Activated CD8-positive, alpha-beta memory T cell treated with anti-CD3 and anti-CD28 coated beads, Interleukin-2, amount 50 U/mL, for 4 hours (primary cell): ENCODE data around the gene NAA80.
"Not testable (repeated sequence)": the region's sequence is repeated elsewhere in the genome, so short reads cannot be mapped to it uniquely, and the experiment has no call there.

Source experiments
- DNase-seq: peaks from one replicate; pipeline ENCODE4 v3.0.0-alpha.2; 2020

NAA80 gene

DNA sequence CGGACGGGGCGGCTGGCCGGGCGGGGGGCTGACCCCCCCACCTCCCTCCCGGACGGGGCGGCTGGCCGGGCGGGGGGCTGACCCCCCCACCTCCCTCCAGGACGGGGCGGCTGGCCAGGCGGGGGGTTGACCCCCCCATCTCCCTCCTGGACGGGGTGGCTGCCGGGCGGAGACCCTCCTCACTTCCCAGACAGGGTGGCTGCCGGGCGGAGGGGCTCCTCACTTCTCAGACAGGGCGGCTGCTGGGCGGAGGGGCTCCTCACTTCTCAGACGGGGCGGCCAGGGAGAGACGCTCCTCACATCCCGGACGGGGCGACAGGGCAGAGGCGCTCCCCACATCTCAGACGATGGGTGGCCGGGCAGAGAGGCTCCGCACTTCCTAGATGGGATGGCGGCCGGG is 12.8 kb upstream of the NAA80 start:
- DNase-seq = not testable (repeated sequence)

GRCh38 chr3:50304601-50305000 is 5.4 kb upstream of the NAA80 start:
- DNase-seq = no peak

- no peak for DNase-seq
Measured at GRCh38 chr3:50303013-50303815, 4.0 kb upstream of the NAA80 start, which contains the start of gene HYAL1. TSS of gene HYAL1 (minus strand) at chr3:50303574. CDS start at chr3:50302956, 618 bp downstream.

DNA sequence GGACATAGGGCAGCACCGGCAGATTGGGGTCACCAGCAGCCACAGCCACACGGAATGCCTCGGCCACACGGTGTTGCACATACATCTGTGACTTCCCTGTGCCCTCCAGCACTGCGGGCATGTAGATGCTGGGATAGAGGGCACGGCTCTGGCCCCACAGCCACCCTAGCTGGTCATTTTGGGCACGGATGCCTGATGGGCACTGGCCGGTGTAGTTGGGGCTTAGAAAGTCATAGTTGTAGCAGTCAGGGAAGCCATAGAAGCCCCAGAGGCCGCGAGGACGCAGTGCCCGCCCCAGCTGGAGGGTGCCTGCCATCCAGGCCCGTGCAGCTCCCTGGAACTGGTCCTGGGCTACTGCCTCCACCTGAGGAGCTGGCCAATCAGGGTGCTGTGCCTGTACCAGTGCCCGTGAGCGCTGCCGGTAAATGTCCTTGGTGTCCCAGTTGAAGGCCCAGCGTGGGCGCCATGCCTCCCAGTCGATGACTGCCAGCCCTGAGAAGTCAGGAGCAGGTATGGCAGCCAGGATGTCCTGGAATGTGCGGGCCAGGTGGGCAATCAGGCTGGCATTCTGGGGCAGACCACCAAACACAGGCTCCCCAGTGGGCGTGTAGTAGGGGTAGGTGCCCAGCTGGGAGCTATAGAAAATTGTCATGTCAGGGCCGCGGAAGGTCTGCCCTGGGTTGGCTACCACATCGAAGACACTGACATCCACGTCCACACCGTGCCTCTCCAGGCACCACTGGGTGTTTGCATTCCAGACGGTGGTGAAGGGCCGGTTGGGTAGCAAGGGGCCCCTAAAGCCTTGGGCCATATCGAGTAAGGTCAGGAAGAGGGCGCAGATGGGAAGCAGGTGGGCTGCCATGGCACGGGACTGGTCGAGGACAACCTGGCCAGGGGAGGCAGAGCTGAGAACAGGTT is 3.1 kb upstream of the NAA80 start:
- no peak for DNase-seq

DNA sequence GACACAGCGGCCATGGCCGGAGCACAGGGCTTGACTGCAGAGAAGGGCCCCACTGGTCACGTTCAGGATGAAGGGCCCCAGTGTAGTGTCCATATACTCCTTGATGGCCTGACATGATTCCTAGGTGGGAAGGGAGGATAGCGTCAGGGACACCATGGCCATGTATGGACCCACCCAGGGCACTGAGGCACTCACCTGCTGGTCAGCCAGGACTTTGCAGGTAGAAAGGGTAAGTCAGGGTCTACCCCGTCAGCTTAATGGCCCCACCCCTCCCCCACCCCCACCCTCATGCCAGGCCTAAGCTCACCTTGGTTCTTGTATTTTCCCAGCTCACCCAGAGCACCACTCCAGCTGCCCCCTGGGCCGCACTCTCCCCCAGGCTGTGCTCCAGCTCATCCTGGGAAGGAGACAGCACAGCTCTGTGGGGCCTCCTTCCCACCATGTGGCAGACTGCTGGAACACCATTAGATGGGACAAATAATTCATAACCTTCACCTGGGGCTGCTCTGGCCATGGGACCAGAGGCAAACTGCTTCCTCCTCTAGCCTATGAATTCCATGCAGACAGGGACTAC is 1.6 kb upstream of the NAA80 start:
- DNase-seq = no peak

DNA sequence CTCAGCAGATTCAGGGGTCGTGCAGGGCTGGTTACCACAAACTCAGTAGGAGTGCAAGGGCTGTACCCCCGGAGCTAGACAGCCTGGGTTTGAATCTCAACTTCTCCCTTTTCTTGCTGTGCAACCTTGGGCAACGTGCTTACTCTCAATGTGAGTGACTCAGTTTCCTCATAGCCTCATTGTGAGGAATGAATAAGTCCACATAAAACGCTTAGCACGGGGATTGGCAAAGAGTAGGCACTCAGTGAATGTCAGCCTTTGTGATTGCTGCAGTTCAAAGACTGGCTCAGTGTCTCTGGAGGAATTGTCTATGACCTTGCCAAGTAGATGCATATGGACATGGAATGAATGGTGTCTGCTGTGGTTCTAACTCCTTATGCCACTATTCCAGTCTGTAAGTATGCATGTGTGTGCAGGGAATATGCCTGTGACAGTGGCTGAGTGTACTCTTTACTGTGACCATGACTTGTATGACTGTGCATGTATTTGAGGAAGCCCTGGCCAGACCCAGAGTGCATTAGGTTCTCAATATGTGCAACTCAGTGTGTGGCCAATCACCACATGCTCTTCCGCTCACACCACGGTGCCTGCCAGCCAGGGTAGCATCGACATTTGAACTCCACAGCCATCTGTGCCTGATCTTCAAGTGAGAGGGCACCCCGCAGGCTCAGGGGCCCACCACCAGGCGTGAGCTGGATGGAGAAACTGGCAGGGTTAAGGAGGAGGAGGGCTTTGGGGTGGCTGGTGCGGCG is 900 bp upstream of the NAA80 start:
- no peak for DNase-seq

DNA sequence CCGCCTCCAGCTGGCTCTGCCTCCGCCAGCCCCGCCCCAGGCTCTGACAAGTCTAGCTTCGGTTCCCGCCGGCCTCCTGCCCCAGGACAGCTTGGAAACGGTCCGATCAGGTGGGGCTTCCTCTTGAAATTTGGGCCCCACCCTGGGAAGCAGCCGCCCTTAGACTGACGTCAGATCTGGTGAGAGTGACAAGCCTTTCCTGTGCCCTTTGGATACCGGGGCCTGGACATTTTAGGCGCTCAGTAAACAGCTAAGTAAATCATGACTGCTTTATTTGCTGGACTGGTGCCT is 378 bp upstream of the NAA80 start:
- DNase-seq = no peak

DNA sequence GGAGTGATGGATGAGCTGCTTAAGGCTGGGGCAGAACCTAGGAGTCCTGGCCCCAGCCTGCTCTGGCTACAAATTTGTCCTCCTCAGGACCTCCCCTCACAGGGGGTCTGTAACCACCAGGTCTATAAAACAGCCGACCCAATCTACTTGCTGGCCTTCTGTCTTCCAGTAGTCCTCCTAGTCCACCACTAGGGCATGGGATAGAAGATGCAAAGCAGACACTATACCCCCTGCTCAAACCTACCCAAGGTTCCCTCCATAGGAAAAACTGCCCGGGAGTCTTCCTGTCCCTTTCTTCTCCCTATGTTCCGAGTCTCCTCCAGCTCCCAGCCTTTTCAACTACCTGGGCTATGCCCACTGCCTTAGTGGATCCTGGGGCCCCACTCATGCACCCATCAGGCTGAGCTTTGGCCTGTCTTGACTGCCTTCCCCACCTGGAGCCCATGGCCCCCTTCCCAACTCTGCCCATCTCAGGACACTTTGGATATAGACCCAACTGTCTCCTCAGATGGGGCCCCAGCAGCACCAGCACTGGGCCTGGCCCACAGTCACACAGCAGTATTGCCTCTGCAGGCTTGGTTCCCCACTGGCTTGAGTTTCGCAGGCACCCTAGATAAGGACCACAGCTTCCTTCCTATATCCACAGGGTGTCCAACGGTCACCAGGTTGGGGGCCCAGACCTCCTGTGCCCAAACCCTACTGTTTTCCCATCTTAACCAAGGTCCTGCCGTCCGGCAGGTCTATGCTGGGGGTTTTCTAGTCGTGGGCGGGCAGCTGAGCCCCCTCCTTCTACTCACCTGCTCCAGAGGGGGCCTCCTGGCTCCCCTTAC is 1.1 kb downstream of the NAA80 start:
- DNase-seq = no peak

DNA sequence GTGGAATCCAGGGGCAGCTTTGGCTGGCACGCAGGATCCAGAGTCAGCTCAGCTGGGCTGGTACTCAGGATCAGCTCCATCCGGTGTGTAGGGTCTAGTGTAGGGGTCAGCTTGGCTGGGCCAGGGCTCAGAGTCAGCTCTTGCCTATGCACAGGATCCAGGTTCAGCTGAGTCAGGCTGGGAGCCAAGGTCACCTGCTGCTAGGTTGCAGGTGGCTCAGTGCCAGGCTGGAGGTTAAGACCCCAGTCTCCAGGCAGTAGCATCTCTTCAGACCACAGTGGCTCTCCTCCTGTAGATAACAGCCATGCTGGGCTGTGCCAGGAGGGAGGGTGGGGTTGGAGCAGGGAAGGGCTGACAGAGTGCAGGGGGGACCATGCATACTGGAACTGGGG is 1.8 kb downstream of the NAA80 start:
- DNase-seq = no peak

GRCh38 chr3:50296721-50297383 is 2.4 kb downstream of the NAA80 start:
- no peak for DNase-seq

DNA sequence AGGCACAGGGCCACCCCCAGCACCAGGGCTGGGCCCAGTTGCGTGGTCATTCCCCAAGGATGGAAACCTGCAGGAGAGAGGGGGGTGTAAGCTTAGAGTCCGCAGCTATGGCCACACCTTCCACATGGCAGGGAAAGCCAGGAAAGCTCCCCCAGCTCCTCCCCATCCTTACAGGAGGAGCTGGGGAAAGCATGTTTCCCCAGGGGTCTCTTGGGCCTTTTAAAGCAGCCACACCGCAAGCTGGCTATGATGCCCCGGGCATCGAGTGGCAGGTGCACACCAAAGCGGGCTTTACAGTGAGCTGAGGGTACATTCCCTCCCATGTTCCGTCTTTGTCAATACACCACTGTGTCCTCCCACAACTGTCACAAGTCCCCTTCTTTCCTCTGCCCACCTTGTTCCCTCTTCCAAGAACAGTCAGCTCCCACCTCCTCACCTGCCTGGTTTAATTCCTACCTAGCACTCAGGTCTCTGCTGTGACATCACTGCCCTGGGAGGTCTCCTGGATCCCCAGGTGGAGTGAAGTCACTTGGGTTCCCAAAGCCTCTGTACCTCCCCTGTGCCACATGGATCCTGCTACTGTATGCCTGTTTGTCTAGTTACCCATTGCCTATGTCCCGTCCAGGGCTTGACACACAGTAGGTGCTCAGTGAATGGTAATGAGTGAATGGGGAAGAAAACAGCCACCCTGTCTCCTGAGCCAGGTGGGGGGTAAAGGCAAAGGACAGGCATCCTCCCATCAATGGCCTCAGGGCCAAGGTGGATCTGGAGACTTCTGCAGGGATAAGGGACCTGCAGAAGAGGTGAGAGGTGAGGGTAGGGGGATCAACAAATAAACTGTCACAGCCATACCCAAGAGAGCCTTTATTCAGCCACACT is 3.4 kb downstream of the NAA80 start:
- DNase-seq = no peak

GRCh38 chr3:50294492-50295403 is 4.5 kb downstream of the NAA80 start:
- no peak for DNase-seq

- DNase-seq = no peak
Measured at GRCh38 chr3:50294089-50294488, 5.1 kb downstream of the NAA80 start.

GRCh38 chr3:50293079-50293801 is 6.0 kb downstream of the NAA80 start:
- DNase-seq = no peak

DNA sequence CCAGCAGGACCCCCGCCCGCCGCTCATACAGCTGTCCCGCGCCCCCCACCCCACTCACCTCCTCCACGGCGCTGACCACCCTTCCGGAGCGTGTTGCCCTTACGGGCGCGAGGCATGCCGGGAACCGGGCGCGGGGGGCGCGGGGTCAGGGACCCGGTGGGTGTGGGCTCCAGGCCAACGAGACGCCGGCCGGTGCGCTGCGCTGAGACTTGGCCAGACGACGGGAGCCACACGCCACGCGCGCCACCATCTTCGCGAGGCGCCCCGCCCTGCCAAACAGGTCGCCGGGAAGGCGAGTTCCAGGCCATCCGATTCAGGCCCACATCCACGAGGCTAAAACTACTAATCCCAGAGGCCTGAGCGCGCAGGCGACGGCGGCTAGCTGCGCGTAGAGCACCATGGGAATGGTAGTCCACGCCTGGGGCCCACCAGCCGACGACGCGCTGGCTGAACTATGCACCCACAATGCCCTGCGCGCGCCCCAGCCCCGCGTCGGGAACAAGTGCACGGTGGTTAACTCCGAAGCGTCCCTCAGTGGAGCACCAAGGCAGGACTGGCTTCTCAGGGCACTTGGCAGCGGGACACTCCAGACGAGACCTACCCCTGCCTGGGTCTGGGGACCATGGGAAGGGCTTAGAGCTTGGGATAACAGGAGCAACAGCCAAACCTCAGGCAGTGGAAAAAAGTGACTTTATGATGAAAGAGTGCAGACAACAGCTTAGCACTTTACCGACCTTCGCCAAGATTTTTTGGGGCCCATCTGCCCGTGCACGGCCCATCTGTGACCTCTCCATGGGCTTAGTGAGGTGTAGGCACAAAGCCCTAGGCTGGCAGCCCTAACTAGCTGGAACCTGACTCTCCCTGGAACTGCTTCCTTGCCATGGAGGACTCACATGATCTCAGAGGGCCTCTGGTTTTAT is 6.8 kb downstream of the NAA80 start, which contains the start of gene IFRD2:
IFRD2 (minus strand) TSS at position 271 of the 920 bp plus-strand sequence; CDS start at position 116, 155 bp downstream.
- DNase-seq = peak; percentile 95

GRCh38 chr3:50290161-50290641 is 9.0 kb downstream of the NAA80 start:
- DNase-seq = no peak

- no peak for DNase-seq
Measured at GRCh38 chr3:50289130-50289529, 10.1 kb downstream of the NAA80 start.
